CD1c-positive myeloid dendritic cell (primary cell): ENCODE results near the gene TPK1.

Experiments
- DNase-seq: peaks from one replicate; pipeline ENCODE4 v3.0.0-alpha.2; 2016; ENCODE audit errors: extremely low spot score

Gene TPK1

GRCh38 chr7:144407266-144407931 lies 428.5 kb downstream of the TPK1 start:
- no peak for DNase-seq

DNA sequence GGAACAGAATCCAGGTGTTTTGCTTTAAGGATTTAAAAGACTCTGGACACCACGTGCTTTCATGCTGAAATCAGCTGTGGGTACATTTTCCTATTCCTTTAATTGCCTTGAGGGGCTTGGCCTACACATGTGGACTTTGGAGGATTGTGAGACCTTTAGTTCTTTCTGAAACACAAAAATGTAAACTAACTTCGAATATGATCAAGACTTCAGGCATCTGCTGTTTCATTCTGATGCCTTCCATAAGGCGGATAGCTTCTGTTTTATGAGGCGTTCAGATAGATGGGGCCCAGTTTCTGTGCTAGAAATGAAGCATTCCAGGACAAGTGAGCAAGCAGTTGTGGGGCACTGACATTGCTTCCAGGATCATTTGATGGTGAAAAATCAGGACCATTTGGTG lies 430.9 kb downstream of the TPK1 start:
- DNase-seq = no peak

GRCh38 chr7:144403649-144404061 lies 432.2 kb downstream of the TPK1 start, which contains the start of gene NOBOX:
Gene NOBOX (minus strand): TSS chr7:144403693.
- DNase-seq = no peak

GRCh38 chr7:144403102-144403501 lies 432.8 kb downstream of the TPK1 start:
- DNase-seq = no peak
